MM.1S (cell line): Measurements from ENCODE around the gene BRD9.
"Not testable (repeated sequence)": the region's sequence is repeated elsewhere in the genome, so short reads cannot be mapped to it uniquely, and the experiment has no call there.

Experiments used
- EZH2 ChIP-seq: fragments of 300-600 bp; sonication (generic); optimal IDR thresholded peaks from 2 replicates; pipeline ENCODE3; 2017; ENCODE audit warnings: low read depth, mild to moderate bottlenecking, antibody characterized with exemption, low read length, mixed read lengths
- EZH2phosphoT487 ChIP-seq: fragments of 300-600 bp; sonication (generic); IDR thresholded peaks from 2 replicates; pipeline ENCODE4 v1.6.1; 2018; ENCODE audit warnings: antibody characterized with exemption, low read length
- TF ChIP-seq, protein P1 (sequence below): fragments of 300-600 bp; sonication (generic); IDR thresholded peaks from 2 replicates; pipeline ENCODE4 v1.5.1; 2016; ENCODE audit warnings: antibody characterized with exemption, low read length, mixed read lengths

GRCh38 chr5:840974-841435 lies 51.6 kb downstream of the BRD9 start:
- TF ChIP-seq EZH2, EZH2phosphoT487: not testable (repeated sequence)
- TF ChIP-seq, protein P1, sequence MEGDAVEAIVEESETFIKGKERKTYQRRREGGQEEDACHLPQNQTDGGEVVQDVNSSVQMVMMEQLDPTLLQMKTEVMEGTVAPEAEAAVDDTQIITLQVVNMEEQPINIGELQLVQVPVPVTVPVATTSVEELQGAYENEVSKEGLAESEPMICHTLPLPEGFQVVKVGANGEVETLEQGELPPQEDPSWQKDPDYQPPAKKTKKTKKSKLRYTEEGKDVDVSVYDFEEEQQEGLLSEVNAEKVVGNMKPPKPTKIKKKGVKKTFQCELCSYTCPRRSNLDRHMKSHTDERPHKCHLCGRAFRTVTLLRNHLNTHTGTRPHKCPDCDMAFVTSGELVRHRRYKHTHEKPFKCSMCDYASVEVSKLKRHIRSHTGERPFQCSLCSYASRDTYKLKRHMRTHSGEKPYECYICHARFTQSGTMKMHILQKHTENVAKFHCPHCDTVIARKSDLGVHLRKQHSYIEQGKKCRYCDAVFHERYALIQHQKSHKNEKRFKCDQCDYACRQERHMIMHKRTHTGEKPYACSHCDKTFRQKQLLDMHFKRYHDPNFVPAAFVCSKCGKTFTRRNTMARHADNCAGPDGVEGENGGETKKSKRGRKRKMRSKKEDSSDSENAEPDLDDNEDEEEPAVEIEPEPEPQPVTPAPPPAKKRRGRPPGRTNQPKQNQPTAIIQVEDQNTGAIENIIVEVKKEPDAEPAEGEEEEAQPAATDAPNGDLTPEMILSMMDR, result not testable (repeated sequence)
